Measurements from ENCODE around the gene CACHD1. TPM values are rescaled to one million over a fixed set of nuclear protein-coding genes. Genes with fewer than 3 reads are reported as not detected.

Gene CACHD1
- total and polyA plus RNA-seq, 2 of the 8 experiments (the other 6 are each of a cell fraction or from before 2014, with no cell fraction given): 22.2 to 42.5 TPM

DNA sequence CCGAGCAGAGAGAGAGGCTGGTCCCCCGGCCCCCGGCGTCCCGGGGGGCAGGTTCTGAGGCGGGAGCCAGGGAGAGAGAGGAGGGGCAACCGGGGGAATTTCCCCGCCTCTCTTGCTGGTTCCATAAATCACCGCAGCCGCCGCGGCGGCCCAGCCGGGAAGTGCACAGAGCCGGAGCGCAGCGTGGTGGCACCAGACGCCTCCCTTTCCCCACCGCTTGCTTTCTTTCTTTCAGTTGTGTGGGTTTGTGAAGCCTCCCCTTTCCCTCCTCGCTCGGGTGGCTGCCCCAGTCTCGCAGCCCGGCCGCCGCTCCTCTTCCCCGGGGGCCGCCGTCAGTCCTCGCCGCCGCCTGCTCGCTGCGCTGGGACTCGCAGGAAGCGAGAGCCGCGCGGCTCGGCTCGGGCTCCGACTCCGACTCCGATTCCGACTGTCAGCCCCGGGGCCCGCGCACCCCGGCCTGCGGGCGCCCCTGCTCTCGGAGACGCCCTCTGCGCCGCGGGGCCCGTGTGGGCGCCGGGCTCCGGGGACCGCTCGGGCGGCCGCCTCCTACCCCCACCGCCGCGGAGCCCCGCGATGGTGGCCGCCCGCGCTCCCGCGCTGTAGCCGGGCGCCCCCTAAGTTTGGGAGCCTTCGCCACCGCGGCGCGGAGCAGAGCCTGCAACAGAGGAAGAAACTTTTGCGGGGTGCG is at the start of gene CACHD1 (continued):
- TF ChIP-seq TEAD4 (IDR thresholded peaks at IDR 0.05; ENCODE audit: low read depth, low read length) (0 out of 2 replicates have a peak, but pooled peaks have one; percentile 10), SP4 (IDR thresholded peaks at IDR 0.05; ENCODE audit: low read length) (no peak), MAFK (IDR thresholded peaks at IDR 0.05; ENCODE audit: low read depth, low read length) (no peak), SP1 (IDR thresholded peaks at IDR 0.05; ENCODE audit: low read depth, low read length) (0 out of 2 replicates have a peak, but pooled peaks have one; percentile 14), EP300 (IDR thresholded peaks at IDR 0.05; ENCODE audit: borderline replicate concordance in 1 of 2, low read depth in 2 of 2, low read length in 2 of 2) (no peak), TBP (IDR thresholded peaks at IDR 0.05; ENCODE audit: low read depth, low read length) (peak; percentile 84; the same call in 1 of the 2 replicates), ZNF274 (IDR thresholded peaks at IDR 0.05; ENCODE audit: borderline replicate concordance, extremely low read depth, low read length) (no peak), CBX5 (IDR thresholded peaks at IDR 0.05; ENCODE audit: low read depth, low read length) (no peak), RAD21 (IDR thresholded peaks at IDR 0.05 in 1 of 2, conservative IDR thresholded peaks at IDR 0.05 in 1 of 2; ENCODE audit: low read depth in 2 of 2, low read length in 2 of 2) (peak; percentile 22 to 50), HDAC6 (IDR thresholded peaks at IDR 0.05; ENCODE audit: low read depth, low read length) (no peak), SIRT6 (IDR thresholded peaks at IDR 0.05; ENCODE audit: low read length) (no peak), CEBPB (IDR thresholded peaks at IDR 0.05; ENCODE audit: low read depth, low read length) (no peak), SAP30 (IDR thresholded peaks at IDR 0.05; ENCODE audit: insufficient read depth, insufficient replicate concordance, low read length) (no peak), GABPA (IDR thresholded peaks at IDR 0.05; ENCODE audit: borderline replicate concordance, insufficient read depth, low read length) (no peak), PHF8 (conservative IDR thresholded peaks at IDR 0.05; ENCODE audit: low read depth, low read length) (peak; percentile 54), CREB1 (IDR thresholded peaks at IDR 0.05) (no peak), KDM4A (IDR thresholded peaks at IDR 0.05; ENCODE audit: low read depth, low read length, severe bottlenecking) (peak; percentile 58), SIX5 (IDR thresholded peaks at IDR 0.05; ENCODE audit: low read depth, low read length) (no peak), POU5F1 (IDR thresholded peaks at IDR 0.05; ENCODE audit: low read depth, low read length) (no peak), KDM5A (IDR thresholded peaks at IDR 0.05; ENCODE audit: low read length) (no peak), RNF2 (IDR thresholded peaks at IDR 0.05; ENCODE audit: borderline replicate concordance, low read depth, low read length, missing control alignments, poor library complexity, severe bottlenecking) (no peak), TAF1 (IDR thresholded peaks at IDR 0.05; ENCODE audit: low read depth, low read length) (peak; percentile 85), JUND (IDR thresholded peaks at IDR 0.05; ENCODE audit: low read length) (no peak)

Data from H1 (cell line).